GM10847 (cell line): Measurements from ENCODE around the gene OSM.

ENCODE experiments used
- POLR2A ChIP-seq: IDR thresholded peaks from 2 replicates; pipeline ENCODE4 v1.6.1; 2011; ENCODE audit not compliant: insufficient read length; ENCODE audit errors: extremely low read depth

Gene OSM

GRCh38 chr22:30265823-30266444 is 717 bp downstream of the OSM start:
- peak; percentile 52 for TF ChIP-seq POLR2A

GRCh38 chr22:30265131-30265720 is 1.4 kb downstream of the OSM start:
- no peak for TF ChIP-seq POLR2A

- no peak for TF ChIP-seq POLR2A
These were observed 2.8 kb downstream of the OSM start for GRCh38 chr22:30263883-30264282.

- TF ChIP-seq POLR2A, result no peak
These were observed 3.5 kb downstream of the OSM start for GRCh38 chr22:30262917-30263741.

GRCh38 chr22:30262112-30262511 is 4.5 kb downstream of the OSM start:
- no peak for TF ChIP-seq POLR2A

GRCh38 chr22:30261134-30261533 is 5.5 kb downstream of the OSM start:
- no peak for TF ChIP-seq POLR2A

- TF ChIP-seq POLR2A, result no peak
These were observed 6.0 kb downstream of the OSM start for GRCh38 chr22:30260682-30261081.

- no peak for TF ChIP-seq POLR2A
These were observed 6.4 kb downstream of the OSM start for GRCh38 chr22:30260276-30260675.

GRCh38 chr22:30254314-30254713 is 12.3 kb downstream of the OSM start:
- TF ChIP-seq POLR2A, result no peak

GRCh38 chr22:30253205-30253852 is 13.3 kb downstream of the OSM start:
- no peak for TF ChIP-seq POLR2A

- TF ChIP-seq POLR2A, result no peak
These were observed 14.0 kb downstream of the OSM start for GRCh38 chr22:30252411-30253204.

- TF ChIP-seq POLR2A, result no peak
These were observed 14.9 kb downstream of the OSM start for GRCh38 chr22:30251711-30252110.

GRCh38 chr22:30250661-30251267 is 15.9 kb downstream of the OSM start:
- no peak for TF ChIP-seq POLR2A

GRCh38 chr22:30250039-30250565 is 16.5 kb downstream of the OSM start:
- no peak for TF ChIP-seq POLR2A
